ENCODE data around the gene NRG2.

The NRG2 gene

GRCh38 chr5:139897342-139897741 is 145.8 kb downstream of the NRG2 start:
- TF ChIP-seq POLR2A (IDR thresholded peaks at IDR 0.05; ENCODE audit: extremely low read depth, insufficient read length), result no peak
- TF ChIP-seq MAX (IDR thresholded peaks at IDR 0.05; ENCODE audit: low read depth, low read length), result no peak
- no peak for TF ChIP-seq MYC (IDR thresholded peaks at IDR 0.05; ENCODE audit: low read depth, low read length)
- TF ChIP-seq CTCF (IDR thresholded peaks at IDR 0.05; ENCODE audit: low read depth, low read length), result no peak

GRCh38 chr5:139896718-139897117 is 146.4 kb downstream of the NRG2 start:
- TF ChIP-seq CTCF (IDR thresholded peaks at IDR 0.05; ENCODE audit: low read depth, low read length) (no peak), MYC (IDR thresholded peaks at IDR 0.05; ENCODE audit: low read depth, low read length) (no peak), POLR2A (IDR thresholded peaks at IDR 0.05; ENCODE audit: extremely low read depth, insufficient read length) (no peak), MAX (IDR thresholded peaks at IDR 0.05; ENCODE audit: low read depth, low read length) (no peak)
- no peak overlapping the region for H3K4me3 ChIP-seq (ENCODE audit: low read depth, low read length)
- no peak for DNase-seq (ENCODE audit: low read depth)

More at GRCh38 chr5:139897342-139897741, 145.8 kb downstream of the NRG2 start:
- no peak for DNase-seq (ENCODE audit: low read depth)
- no peak overlapping the region for H3K4me3 ChIP-seq (ENCODE audit: low read depth, low read length)

- no peak overlapping the region for H3K4me3 ChIP-seq (ENCODE audit: low read depth, low read length)
- DNase-seq (ENCODE audit: low read depth), result no peak
- TF ChIP-seq POLR2A (IDR thresholded peaks at IDR 0.05; ENCODE audit: extremely low read depth, insufficient read length), result no peak
- no peak for TF ChIP-seq MYC (IDR thresholded peaks at IDR 0.05; ENCODE audit: low read depth, low read length)
- no peak for TF ChIP-seq CTCF (IDR thresholded peaks at IDR 0.05; ENCODE audit: low read depth, low read length)
- no peak for TF ChIP-seq MAX (IDR thresholded peaks at IDR 0.05; ENCODE audit: low read depth, low read length)
These were observed 147.5 kb downstream of the NRG2 start for GRCh38 chr5:139895647-139896046.

GRCh38 chr5:139895046-139895445 is 148.1 kb downstream of the NRG2 start:
- no peak for TF ChIP-seq POLR2A (IDR thresholded peaks at IDR 0.05; ENCODE audit: extremely low read depth, insufficient read length)
- TF ChIP-seq MAX (IDR thresholded peaks at IDR 0.05; ENCODE audit: low read depth, low read length), result no peak
- TF ChIP-seq MYC (IDR thresholded peaks at IDR 0.05; ENCODE audit: low read depth, low read length), result no peak
- no peak for TF ChIP-seq CTCF (IDR thresholded peaks at IDR 0.05; ENCODE audit: low read depth, low read length)
- H3K4me3 ChIP-seq (ENCODE audit: low read depth, low read length), result no peak overlapping the region
- DNase-seq (ENCODE audit: low read depth), result no peak

- TF ChIP-seq CTCF (IDR thresholded peaks at IDR 0.05; ENCODE audit: low read depth, low read length) (no peak), MAX (IDR thresholded peaks at IDR 0.05; ENCODE audit: low read depth, low read length) (no peak), POLR2A (IDR thresholded peaks at IDR 0.05; ENCODE audit: extremely low read depth, insufficient read length) (no peak), MYC (IDR thresholded peaks at IDR 0.05; ENCODE audit: low read depth, low read length) (no peak)
These were observed 149.2 kb downstream of the NRG2 start for GRCh38 chr5:139893873-139894272.

GRCh38 chr5:139889410-139889809 is 153.7 kb downstream of the NRG2 start:
- no peak for DNase-seq (ENCODE audit: low read depth)
- H3K4me3 ChIP-seq (ENCODE audit: low read depth, low read length), result no peak overlapping the region
- TF ChIP-seq POLR2A (IDR thresholded peaks at IDR 0.05; ENCODE audit: extremely low read depth, insufficient read length) (no peak), MAX (IDR thresholded peaks at IDR 0.05; ENCODE audit: low read depth, low read length) (no peak), MYC (IDR thresholded peaks at IDR 0.05; ENCODE audit: low read depth, low read length) (no peak), CTCF (IDR thresholded peaks at IDR 0.05; ENCODE audit: low read depth, low read length) (no peak)

More at GRCh38 chr5:139893873-139894272, 149.2 kb downstream of the NRG2 start:
- no peak for DNase-seq (ENCODE audit: low read depth)
- no peak overlapping the region for H3K4me3 ChIP-seq (ENCODE audit: low read depth, low read length)

All from NB4 (cell line).